ENCODE data around the gene VCAM1.

GRCh38 chr1:100775483-100775882, 55.9 kb downstream of the VCAM1 start:
- TF ChIP-seq CTCF (IDR thresholded peaks at IDR 0.05; ENCODE audit: low read length): no peak
- no peak for TF ChIP-seq EZH2 (optimal IDR thresholded peaks at IDR 0.05; ENCODE audit: low read depth, low read length)

Data from MM.1S (cell line).